PC-9 (cell line): ENCODE data around the gene ZSCAN5A. TPM values are rescaled to one million over a fixed set of nuclear protein-coding genes. Genes with fewer than 3 reads are reported as not detected.

Experiments used
- BruUV-seq: library from RNA; stranded (reverse); fragments of 400-500 nt; replicated peaks from 2 replicates; lab custom pipeline; 2021; lab: Mats Ljungman, UMichigan
- CTCF ChIA-PET: fragments of 300-600 bp; sonication (Branson Sonifier 250); formaldehyde crosslinking; loops from one replicate; lab custom pipeline; 2022; ENCODE audit warnings: antibody characterized with exemption; lab: Charles Lee
- POLR2A ChIA-PET: fragments of 300-600 bp; sonication (Branson Sonifier 250); formaldehyde crosslinking; loops from one replicate; lab custom pipeline; 2022; ENCODE audit warnings: antibody characterized with exemption; ENCODE audit not compliant: unreplicated experiment; lab: Charles Lee
- DNase-seq, 2 experiments: peaks; one replicate each; pipeline versions ENCODE4 v3.0.0 to v3.0.0-alpha.2; 2015 to 2022; ENCODE audit warnings: mixed read lengths in 1 of 2
- H2AFZ ChIP-seq: fragments of 200-600 bp; sonication (generic); 2 replicates; pipeline ENCODE4 v1.8.1; 2017; ENCODE audit warnings: antibody characterized with exemption
- H3F3A ChIP-seq: fragments of 200-600 bp; sonication (generic); 2 replicates; pipeline ENCODE4 v1.8.1; 2017; ENCODE audit warnings: antibody characterized with exemption, mild to moderate bottlenecking, low read depth; ENCODE audit not compliant: insufficient read depth
- H3K27ac ChIP-seq: fragments of 200-600 bp; sonication (generic); 2 replicates; pipeline ENCODE4 v1.6.1; 2016; ENCODE audit warnings: mixed run types
- H3K27me3 ChIP-seq: fragments of 200-600 bp; sonication (generic); 2 replicates; pipeline ENCODE4 v1.6.1; 2016; ENCODE audit warnings: low read depth, mixed run types; ENCODE audit not compliant: insufficient read depth
- H3K36me3 ChIP-seq: fragments of 200-600 bp; sonication (generic); 2 replicates; pipeline ENCODE4 v1.6.1; 2016; ENCODE audit warnings: low read depth, mixed run types
- H3K4me1 ChIP-seq: fragments of 200-600 bp; sonication (generic); replicated peaks from 2 replicates; pipeline ENCODE4 v1.6.1; 2016; ENCODE audit warnings: mixed run types; ENCODE audit not compliant: insufficient read depth
- H3K4me2 ChIP-seq: fragments of 200-600 bp; sonication (generic); 2 replicates; pipeline ENCODE4 v1.6.1; 2017; ENCODE audit warnings: mixed run types
- H3K4me3 ChIP-seq: fragments of 200-600 bp; sonication (generic); 2 replicates; pipeline ENCODE4 v1.6.1; 2016; ENCODE audit warnings: mixed run types
- H3K79me2 ChIP-seq: fragments of 200-600 bp; sonication (generic); 2 replicates; pipeline ENCODE4 v1.6.1; 2017; ENCODE audit warnings: low read depth, mixed run types
- H3K9me2 ChIP-seq: fragments of 200-600 bp; sonication (generic); 2 replicates; pipeline ENCODE4 v1.8.1; 2017; ENCODE audit warnings: mild to moderate bottlenecking; ENCODE audit not compliant: insufficient read depth
- H3K9me3 ChIP-seq: fragments of 200-600 bp; sonication (generic); 2 replicates; pipeline ENCODE4 v1.8.1; 2016; ENCODE audit warnings: low read depth; ENCODE audit not compliant: insufficient read depth
- H4K20me1 ChIP-seq: fragments of 200-600 bp; sonication (generic); 2 replicates; pipeline ENCODE4 v1.8.1; 2017; ENCODE audit not compliant: insufficient read depth
- CTCF ChIP-seq: fragments of 200-600 bp; sonication (generic); conservative IDR thresholded peaks from 2 replicates; pipeline ENCODE4 v1.6.1; 2017; ENCODE audit warnings: mixed run types, antibody characterized with exemption, mild to moderate bottlenecking, moderate library complexity
- EZH2 ChIP-seq: fragments of 200-600 bp; sonication (generic); IDR thresholded peaks from 2 replicates; pipeline ENCODE4 v1.8.0; 2017; ENCODE audit warnings: antibody characterized with exemption, low read depth
- intact Hi-C: fragments of 100-400 bp; cut with micrococcal nuclease; formaldehyde crosslinking; loops from one replicate; pipeline ENCODE4 v1.10.0; 2022; ENCODE audit not compliant: unreplicated experiment
- total RNA-seq: library from RNA; stranded (reverse); gene quantifications from 2 replicates; pipeline ENCODE4 v1.2.3, GENCODE V29; 2021

ZSCAN5A gene
- total RNA-seq, 1 experiment from 2014 or later: 20.5 TPM

GRCh38 chr19:56312342-56312741 is 2.3 kb downstream of the ZSCAN5A start:
- TF ChIP-seq EZH2: no peak
- TF ChIP-seq CTCF: no peak
- Histone ChIP-seq H3K9me3 (no peaks in the 10 kb centered on the region), H3K4me2 (no peak overlapping the region), H2AFZ (no peak overlapping the region), H3K9me2 (no peaks in the 10 kb centered on the region), H3F3A (peaks cover 16% of the 10 kb centered on the region), H3K27me3 (no peaks in the 10 kb centered on the region), H3K36me3 (peaks cover 8% of the 10 kb centered on the region; the same call in 1 of the 2 replicates), H3K4me3 (no peak overlapping the region), H3K79me2 (peaks cover 12% of the 10 kb centered on the region; the same call in 1 of the 2 replicates), H3K4me1 (peaks cover 15% of the 10 kb centered on the region), H3K27ac (no peak overlapping the region), H4K20me1 (peaks cover 5% of the 10 kb centered on the region; the same call in 1 of the 2 replicates)
- intact Hi-C loops: no loop called here
- POLR2A ChIA-PET: no interaction called here
- no TSS peak for BruUV-seq
- DNase-seq: no peak
- CTCF ChIA-PET: no interaction called here

DNA sequence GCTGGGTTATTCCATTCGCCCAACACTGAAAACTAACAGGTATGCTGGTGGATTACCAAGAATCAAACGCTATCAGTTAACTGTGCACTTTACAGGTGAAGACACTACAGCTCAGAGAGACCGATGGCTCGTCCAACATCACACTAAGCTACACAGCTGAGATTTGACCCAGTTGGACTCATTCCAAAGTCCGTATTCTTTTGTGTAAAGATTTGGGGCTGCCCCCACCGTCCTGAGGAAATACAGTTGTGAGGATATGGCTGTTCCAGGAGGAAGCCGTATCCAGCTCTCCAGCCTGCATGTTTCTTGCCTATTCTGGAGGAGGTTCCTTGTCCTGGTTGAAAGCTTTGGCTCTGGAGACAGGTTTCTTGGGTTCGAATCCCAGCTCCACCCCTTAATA is 4.2 kb downstream of the ZSCAN5A start:
- Histone ChIP-seq H3K4me2 (no peak overlapping the region), H3K4me1 (peaks cover 7% of the 10 kb centered on the region), H3K27ac (no peak overlapping the region), H3F3A (peaks cover 11% of the 10 kb centered on the region; the same call in 1 of the 2 replicates), H3K9me3 (no peaks in the 10 kb centered on the region), H3K79me2 (peaks cover 12% of the 10 kb centered on the region; the same call in 1 of the 2 replicates), H4K20me1 (peaks cover 5% of the 10 kb centered on the region; the same call in 1 of the 2 replicates), H3K4me3 (no peak overlapping the region), H3K36me3 (peaks cover 11% of the 10 kb centered on the region; the same call in 1 of the 2 replicates), H2AFZ (no peak overlapping the region), H3K27me3 (no peaks in the 10 kb centered on the region), H3K9me2 (no peaks in the 10 kb centered on the region)
- no TSS peak for BruUV-seq
- intact Hi-C loops: no loop called here
- DNase-seq: no peak
- POLR2A ChIA-PET: interaction anchor here (0.5 kb wide), 1 partner anchor 36 kb away, joined by 22 read pairs; no protein-coding TSS in a partner anchor
- TF ChIP-seq CTCF (no peak), EZH2 (no peak)
- CTCF ChIA-PET: interaction anchor here (1.1 to 1.4 kb wide), 3 partner anchors 23 to 235 kb away, joined by 3 to 26 read pairs (median 4); no protein-coding TSS in a partner anchor

GRCh38 chr19:56309511-56310185 is 5.0 kb downstream of the ZSCAN5A start:
- no peak overlapping the region for H3K27ac ChIP-seq
- H3F3A ChIP-seq: peaks cover 11% of the 10 kb centered on the region; the same call in 1 of the 2 replicates
- peaks cover 12% of the 10 kb centered on the region; the same call in 1 of the 2 replicates for H3K79me2 ChIP-seq
- BruUV-seq: no TSS peak
- intact Hi-C loops: no loop called here
- ChIA-PET POLR2A (no interaction called here), CTCF (interaction anchor here (0.6 to 1.4 kb wide), 5 partner anchors 24 to 711 kb away, joined by 3 to 26 read pairs (median 4); partner anchors contain the start of gene FIZ1)
- H3K36me3 ChIP-seq: peaks cover 17% of the 10 kb centered on the region; the same call in 1 of the 2 replicates
- no peaks in the 10 kb centered on the region for H3K27me3 ChIP-seq
- peaks cover 6% of the 10 kb centered on the region for H3K4me1 ChIP-seq
- H2AFZ ChIP-seq: no peak overlapping the region
- H3K4me2 ChIP-seq: no peak overlapping the region
- no peaks in the 10 kb centered on the region for H3K9me2 ChIP-seq
- H4K20me1 ChIP-seq: peaks cover 5% of the 10 kb centered on the region; the same call in 1 of the 2 replicates
- TF ChIP-seq EZH2 (no peak), CTCF (peak; percentile 94)
- no peaks in the 10 kb centered on the region for H3K9me3 ChIP-seq
- peak in 1 of 2 experiments; percentile 58 for DNase-seq
- H3K4me3 ChIP-seq: no peak overlapping the region
